ENCODE measurements around the gene NIP7. TPM values are rescaled to one million over a fixed set of nuclear protein-coding genes. Genes with fewer than 3 reads are reported as not detected.

The NIP7 gene
- total and polyA plus RNA-seq, 9 of the 15 experiments (the other 6 are each of a cell fraction or from before 2014, with no cell fraction given), result 28.9 to 85.5 (median 72.5) TPM

DNA sequence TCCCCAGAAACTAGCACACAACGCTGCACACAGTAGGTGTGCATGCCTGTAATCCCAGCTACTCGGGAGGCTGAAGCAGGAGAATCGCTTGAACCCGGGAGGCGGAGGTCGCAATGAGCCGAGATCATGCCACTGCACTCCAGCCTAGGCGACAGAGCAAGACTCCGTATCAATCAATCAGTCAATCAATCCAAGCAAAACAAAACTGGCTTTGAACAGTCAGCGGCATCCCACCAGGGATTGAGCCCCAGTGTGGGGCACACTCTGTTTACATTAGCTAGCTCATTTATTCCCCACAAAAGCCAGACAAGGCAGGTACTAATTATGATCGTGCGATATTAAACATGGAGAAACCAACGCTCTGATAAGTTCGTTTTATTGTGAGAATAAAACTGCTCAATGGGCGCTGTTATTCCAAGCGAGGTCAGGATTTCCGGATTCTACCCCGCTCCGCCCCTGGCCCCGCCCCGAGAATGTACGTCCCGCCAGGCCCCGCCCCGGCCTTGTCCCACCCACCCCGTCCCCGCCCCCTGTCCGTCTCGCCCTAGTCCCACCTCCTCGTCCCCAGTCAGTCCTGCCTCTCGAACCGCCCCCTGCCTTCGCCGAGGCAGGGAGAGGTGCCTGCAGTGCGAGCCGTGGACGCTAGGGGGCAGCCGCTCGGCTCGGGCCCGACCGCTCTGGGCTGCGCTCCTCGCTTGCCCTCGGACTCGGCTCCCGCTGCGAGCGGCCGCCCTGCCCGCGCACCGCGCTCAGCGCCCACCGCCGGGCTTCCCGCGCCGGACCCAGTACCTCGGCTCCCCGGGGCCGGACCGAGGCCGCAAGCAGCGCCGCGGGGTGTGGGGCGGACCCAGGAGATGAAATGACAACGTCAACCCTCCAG lies 28.7 kb upstream of the NIP7 start, which contains the start of gene VPS4A (continued):
- TF ChIP-seq, protein P1, sequence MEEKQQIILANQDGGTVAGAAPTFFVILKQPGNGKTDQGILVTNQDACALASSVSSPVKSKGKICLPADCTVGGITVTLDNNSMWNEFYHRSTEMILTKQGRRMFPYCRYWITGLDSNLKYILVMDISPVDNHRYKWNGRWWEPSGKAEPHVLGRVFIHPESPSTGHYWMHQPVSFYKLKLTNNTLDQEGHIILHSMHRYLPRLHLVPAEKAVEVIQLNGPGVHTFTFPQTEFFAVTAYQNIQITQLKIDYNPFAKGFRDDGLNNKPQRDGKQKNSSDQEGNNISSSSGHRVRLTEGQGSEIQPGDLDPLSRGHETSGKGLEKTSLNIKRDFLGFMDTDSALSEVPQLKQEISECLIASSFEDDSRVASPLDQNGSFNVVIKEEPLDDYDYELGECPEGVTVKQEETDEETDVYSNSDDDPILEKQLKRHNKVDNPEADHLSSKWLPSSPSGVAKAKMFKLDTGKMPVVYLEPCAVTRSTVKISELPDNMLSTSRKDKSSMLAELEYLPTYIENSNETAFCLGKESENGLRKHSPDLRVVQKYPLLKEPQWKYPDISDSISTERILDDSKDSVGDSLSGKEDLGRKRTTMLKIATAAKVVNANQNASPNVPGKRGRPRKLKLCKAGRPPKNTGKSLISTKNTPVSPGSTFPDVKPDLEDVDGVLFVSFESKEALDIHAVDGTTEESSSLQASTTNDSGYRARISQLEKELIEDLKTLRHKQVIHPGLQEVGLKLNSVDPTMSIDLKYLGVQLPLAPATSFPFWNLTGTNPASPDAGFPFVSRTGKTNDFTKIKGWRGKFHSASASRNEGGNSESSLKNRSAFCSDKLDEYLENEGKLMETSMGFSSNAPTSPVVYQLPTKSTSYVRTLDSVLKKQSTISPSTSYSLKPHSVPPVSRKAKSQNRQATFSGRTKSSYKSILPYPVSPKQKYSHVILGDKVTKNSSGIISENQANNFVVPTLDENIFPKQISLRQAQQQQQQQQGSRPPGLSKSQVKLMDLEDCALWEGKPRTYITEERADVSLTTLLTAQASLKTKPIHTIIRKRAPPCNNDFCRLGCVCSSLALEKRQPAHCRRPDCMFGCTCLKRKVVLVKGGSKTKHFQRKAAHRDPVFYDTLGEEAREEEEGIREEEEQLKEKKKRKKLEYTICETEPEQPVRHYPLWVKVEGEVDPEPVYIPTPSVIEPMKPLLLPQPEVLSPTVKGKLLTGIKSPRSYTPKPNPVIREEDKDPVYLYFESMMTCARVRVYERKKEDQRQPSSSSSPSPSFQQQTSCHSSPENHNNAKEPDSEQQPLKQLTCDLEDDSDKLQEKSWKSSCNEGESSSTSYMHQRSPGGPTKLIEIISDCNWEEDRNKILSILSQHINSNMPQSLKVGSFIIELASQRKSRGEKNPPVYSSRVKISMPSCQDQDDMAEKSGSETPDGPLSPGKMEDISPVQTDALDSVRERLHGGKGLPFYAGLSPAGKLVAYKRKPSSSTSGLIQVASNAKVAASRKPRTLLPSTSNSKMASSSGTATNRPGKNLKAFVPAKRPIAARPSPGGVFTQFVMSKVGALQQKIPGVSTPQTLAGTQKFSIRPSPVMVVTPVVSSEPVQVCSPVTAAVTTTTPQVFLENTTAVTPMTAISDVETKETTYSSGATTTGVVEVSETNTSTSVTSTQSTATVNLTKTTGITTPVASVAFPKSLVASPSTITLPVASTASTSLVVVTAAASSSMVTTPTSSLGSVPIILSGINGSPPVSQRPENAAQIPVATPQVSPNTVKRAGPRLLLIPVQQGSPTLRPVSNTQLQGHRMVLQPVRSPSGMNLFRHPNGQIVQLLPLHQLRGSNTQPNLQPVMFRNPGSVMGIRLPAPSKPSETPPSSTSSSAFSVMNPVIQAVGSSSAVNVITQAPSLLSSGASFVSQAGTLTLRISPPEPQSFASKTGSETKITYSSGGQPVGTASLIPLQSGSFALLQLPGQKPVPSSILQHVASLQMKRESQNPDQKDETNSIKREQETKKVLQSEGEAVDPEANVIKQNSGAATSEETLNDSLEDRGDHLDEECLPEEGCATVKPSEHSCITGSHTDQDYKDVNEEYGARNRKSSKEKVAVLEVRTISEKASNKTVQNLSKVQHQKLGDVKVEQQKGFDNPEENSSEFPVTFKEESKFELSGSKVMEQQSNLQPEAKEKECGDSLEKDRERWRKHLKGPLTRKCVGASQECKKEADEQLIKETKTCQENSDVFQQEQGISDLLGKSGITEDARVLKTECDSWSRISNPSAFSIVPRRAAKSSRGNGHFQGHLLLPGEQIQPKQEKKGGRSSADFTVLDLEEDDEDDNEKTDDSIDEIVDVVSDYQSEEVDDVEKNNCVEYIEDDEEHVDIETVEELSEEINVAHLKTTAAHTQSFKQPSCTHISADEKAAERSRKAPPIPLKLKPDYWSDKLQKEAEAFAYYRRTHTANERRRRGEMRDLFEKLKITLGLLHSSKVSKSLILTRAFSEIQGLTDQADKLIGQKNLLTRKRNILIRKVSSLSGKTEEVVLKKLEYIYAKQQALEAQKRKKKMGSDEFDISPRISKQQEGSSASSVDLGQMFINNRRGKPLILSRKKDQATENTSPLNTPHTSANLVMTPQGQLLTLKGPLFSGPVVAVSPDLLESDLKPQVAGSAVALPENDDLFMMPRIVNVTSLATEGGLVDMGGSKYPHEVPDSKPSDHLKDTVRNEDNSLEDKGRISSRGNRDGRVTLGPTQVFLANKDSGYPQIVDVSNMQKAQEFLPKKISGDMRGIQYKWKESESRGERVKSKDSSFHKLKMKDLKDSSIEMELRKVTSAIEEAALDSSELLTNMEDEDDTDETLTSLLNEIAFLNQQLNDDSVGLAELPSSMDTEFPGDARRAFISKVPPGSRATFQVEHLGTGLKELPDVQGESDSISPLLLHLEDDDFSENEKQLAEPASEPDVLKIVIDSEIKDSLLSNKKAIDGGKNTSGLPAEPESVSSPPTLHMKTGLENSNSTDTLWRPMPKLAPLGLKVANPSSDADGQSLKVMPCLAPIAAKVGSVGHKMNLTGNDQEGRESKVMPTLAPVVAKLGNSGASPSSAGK (IDR thresholded peaks at IDR 0.05), result no peak
- no peak for TF ChIP-seq CHCHD3 (CRISPR knock-in tag; IDR thresholded peaks at IDR 0.05)
- TF ChIP-seq, protein P2, sequence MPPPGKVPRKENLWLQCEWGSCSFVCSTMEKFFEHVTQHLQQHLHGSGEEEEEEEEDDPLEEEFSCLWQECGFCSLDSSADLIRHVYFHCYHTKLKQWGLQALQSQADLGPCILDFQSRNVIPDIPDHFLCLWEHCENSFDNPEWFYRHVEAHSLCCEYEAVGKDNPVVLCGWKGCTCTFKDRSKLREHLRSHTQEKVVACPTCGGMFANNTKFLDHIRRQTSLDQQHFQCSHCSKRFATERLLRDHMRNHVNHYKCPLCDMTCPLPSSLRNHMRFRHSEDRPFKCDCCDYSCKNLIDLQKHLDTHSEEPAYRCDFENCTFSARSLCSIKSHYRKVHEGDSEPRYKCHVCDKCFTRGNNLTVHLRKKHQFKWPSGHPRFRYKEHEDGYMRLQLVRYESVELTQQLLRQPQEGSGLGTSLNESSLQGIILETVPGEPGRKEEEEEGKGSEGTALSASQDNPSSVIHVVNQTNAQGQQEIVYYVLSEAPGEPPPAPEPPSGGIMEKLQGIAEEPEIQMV (tag; conservative IDR thresholded peaks at IDR 0.05; ENCODE audit: low read depth), result no peak
- TF ChIP-seq, protein P3, sequence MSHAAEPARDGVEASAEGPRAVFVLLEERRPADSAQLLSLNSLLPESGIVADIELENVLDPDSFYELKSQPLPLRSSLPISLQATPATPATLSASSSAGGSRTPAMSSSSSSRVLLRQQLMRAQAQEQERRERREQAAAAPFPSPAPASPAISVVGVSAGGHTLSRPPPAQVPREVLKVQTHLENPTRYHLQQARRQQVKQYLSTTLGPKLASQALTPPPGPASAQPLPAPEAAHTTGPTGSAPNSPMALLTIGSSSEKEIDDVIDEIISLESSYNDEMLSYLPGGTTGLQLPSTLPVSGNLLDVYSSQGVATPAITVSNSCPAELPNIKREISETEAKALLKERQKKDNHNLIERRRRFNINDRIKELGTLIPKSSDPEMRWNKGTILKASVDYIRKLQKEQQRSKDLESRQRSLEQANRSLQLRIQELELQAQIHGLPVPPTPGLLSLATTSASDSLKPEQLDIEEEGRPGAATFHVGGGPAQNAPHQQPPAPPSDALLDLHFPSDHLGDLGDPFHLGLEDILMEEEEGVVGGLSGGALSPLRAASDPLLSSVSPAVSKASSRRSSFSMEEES (CRISPR knock-in tag; IDR thresholded peaks at IDR 0.05), result no peak
- TF ChIP-seq RAD51 (IDR thresholded peaks at IDR 0.05; ENCODE audit: borderline replicate concordance, low read depth), result no peak

Measured in K562 (cell line).